ENCODE data around the gene MUL1.

DNA sequence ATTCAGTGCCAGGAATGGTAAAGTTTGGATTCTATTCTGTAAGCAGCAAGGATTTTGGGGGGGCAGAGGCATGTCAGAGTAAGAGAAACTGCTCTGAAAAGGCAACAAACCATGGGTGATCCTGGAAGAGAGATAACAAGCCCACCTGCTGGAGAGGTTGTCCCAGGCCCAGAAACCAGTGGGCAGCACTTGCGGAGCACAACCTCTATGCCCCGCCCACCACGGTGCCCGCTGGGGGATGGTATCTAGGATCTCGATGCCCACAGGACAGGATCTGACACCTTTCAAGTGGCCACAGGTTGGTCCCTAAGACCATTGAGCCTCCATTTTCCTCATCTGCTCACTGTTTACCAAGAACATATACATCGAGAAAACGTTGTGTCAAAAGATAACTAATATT is 20.3 kb upstream of the MUL1 start:
- no peak for TF ChIP-seq SUZ12 (IDR thresholded peaks at IDR 0.05; ENCODE audit: extremely low read depth, insufficient read depth, insufficient read length)
- no peak for TF ChIP-seq YY1 (IDR thresholded peaks at IDR 0.05; ENCODE audit: insufficient read depth, insufficient read length)

All from NT2/D1 (cell line).